K562 (cell line): Measurements from ENCODE around the gene OSCP1. TPM values are rescaled to one million over a fixed set of nuclear protein-coding genes. Genes with fewer than 3 reads are reported as not detected.

ENCODE experiments used
- CEBPB ChIP-seq: fragments of 450-650 bp; IDR thresholded peaks from 2 replicates; pipeline ENCODE4 v1.6.1; 2016; ENCODE audit warnings: missing genetic modification characterization, missing compliant biosample characterization
- CREB1 ChIP-seq, 2 experiments: sonication (generic) in 1 of 2; formaldehyde crosslinking in 1 of 2; IDR thresholded peaks; 2 replicates each; pipeline versions ENCODE4 v1.6.1 to v1.8.0; 2012 to 2022; ENCODE audit warnings: inconsistent platforms in 1 of 2, mild to moderate bottlenecking in 1 of 2, missing genetic modification reagents in 1 of 2, moderate library complexity in 1 of 2
- DDX20 ChIP-seq: fragments of 450-650 bp; IDR thresholded peaks from 2 replicates; pipeline ENCODE4 v1.6.1; 2016; ENCODE audit warnings: missing genetic modification characterization, low read depth, mild to moderate bottlenecking, missing compliant biosample characterization, moderate library complexity
- DIDO1 ChIP-seq: fragments of 450-650 bp; IDR thresholded peaks from 2 replicates; pipeline ENCODE4 v1.6.1; 2016; ENCODE audit warnings: low read depth, missing biosample characterization, missing genetic modification characterization
- EGR1 ChIP-seq: fragments of 450-650 bp; conservative IDR thresholded peaks from 2 replicates; pipeline ENCODE4 v1.6.1; 2017; ENCODE audit warnings: mild to moderate bottlenecking
- GTF2F1 ChIP-seq: IDR thresholded peaks from 2 replicates; pipeline ENCODE4 v1.6.1; 2011; ENCODE audit warnings: low read depth, low read length, improper control_type of control experiment
- MEIS2 ChIP-seq: fragments of 450-650 bp; IDR thresholded peaks from 2 replicates; pipeline ENCODE4 v1.6.1; 2014; ENCODE audit warnings: mild to moderate bottlenecking; ENCODE audit not compliant: partially characterized antibody
- POLR2AphosphoS2 ChIP-seq: IDR thresholded peaks from 2 replicates; pipeline ENCODE4 v1.6.1; 2012; ENCODE audit warnings: low read length, improper control_type of control experiment
- PTTG1 ChIP-seq: fragments of 450-650 bp; IDR thresholded peaks from 2 replicates; pipeline ENCODE4 v1.6.1; 2016; ENCODE audit warnings: low read depth, mild to moderate bottlenecking, missing genetic modification characterization, missing compliant biosample characterization
- RAD51 ChIP-seq: fragments of 450-650 bp; IDR thresholded peaks from 2 replicates; pipeline ENCODE4 v1.7.1; 2016; ENCODE audit warnings: low read depth, mild to moderate bottlenecking, borderline replicate concordance
- SAFB ChIP-seq: fragments of 200-400 bp; formaldehyde crosslinking; IDR thresholded peaks from 2 replicates; pipeline ENCODE4 v1.6.1; 2017; ENCODE audit warnings: low read depth, low read length, borderline replicate concordance
- SRF ChIP-seq, 2 experiments: fragments of 250-450, 450-650 bp in 1 of 2; sonication (Bioruptor Pico) in 1 of 2; sonication (generic) in 1 of 2; formaldehyde crosslinking; IDR thresholded peaks; 2 replicates each; pipeline versions ENCODE4 v1.5.0 to v1.5.1; 2020 to 2022; ENCODE audit warnings: mild to moderate bottlenecking in 1 of 2, missing genetic modification reagents in 1 of 2
- SRSF1 ChIP-seq: fragments of 200-400 bp; formaldehyde crosslinking; IDR thresholded peaks from 2 replicates; pipeline ENCODE4 v1.6.1; 2017; ENCODE audit warnings: mild to moderate bottlenecking, low read depth, low read length, moderate library complexity
- ZNF668 ChIP-seq: fragments of 250-450 bp; sonication (Bioruptor Pico); IDR thresholded peaks from 2 replicates; pipeline ENCODE4 v1.8.0; 2022; ENCODE audit warnings: mild to moderate bottlenecking, inconsistent platforms
- polyA plus RNA-seq, 8 experiments: library from polyadenylated mRNA; depleted of rRNA in 4 of 8; stranded (reverse) in 5 of 8; unstranded in 3 of 8; fragments of >200 nt; fragmentation: Nextera tagmentation in 2 of 8; fragmentation: Illumina TruSeq in 1 of 8; extraction: Ambion mirVana in 2 of 8; extraction: Trizol in 1 of 8; gene quantifications; 2 replicates each; pipeline versions ENCODE4 v1.2.1 to v1.2.3, GENCODE V29; 2011 to 2014; ENCODE audit warnings: inconsistent platforms in 1 of 8, missing spikeins in 1 of 8
- total RNA-seq, 7 experiments: library from RNA; depleted of rRNA in 6 of 7; stranded (reverse); fragments of >200 nt in 6 of 7; fragmentation: Illumina TruSeq in 2 of 7; extraction: Trizol in 2 of 7; gene quantifications; 2 replicates each; pipeline versions ENCODE4 v1.2.1 to v1.2.3, GENCODE V29; 2011 to 2021; ENCODE audit warnings: low replicate concordance in 1 of 7
- TF ChIP-seq, protein P1 (sequence below): fragments of 250-450 bp; sonication (Bioruptor Pico); IDR thresholded peaks from 2 replicates; pipeline ENCODE4 v1.4.0; 2020; ENCODE audit warnings: mild to moderate bottlenecking, moderate library complexity, borderline replicate concordance
- TF ChIP-seq, protein P2 (sequence below), 2 experiments: IDR thresholded peaks; 2 replicates each; pipeline ENCODE4 v1.6.1; 2011; ENCODE audit warnings: borderline replicate concordance in 1 of 2, control low read depth in 1 of 2, low read depth in 1 of 2, low read length in 1 of 2, mild to moderate bottlenecking in 1 of 2, mixed read lengths in 1 of 2, moderate library complexity in 1 of 2; ENCODE audit not compliant: insufficient read depth in 1 of 2, insufficient read length in 1 of 2, poor library complexity in 1 of 2, severe bottlenecking in 1 of 2; ENCODE audit errors: extremely low read depth in 1 of 2
- TF ChIP-seq, protein P3 (sequence below): fragments of 450-650 bp; formaldehyde crosslinking; IDR thresholded peaks from 2 replicates; pipeline ENCODE4 v1.4.0; 2022; ENCODE audit warnings: missing genetic modification characterization
- TF ChIP-seq, protein P4 (sequence below): fragments of 450-650 bp; IDR thresholded peaks from 2 replicates; pipeline ENCODE4 v1.7.1; 2018; ENCODE audit warnings: mild to moderate bottlenecking, low read depth; ENCODE audit not compliant: partially characterized antibody

Gene OSCP1
- total and polyA plus RNA-seq, 9 of the 15 experiments (the other 6 are each of a cell fraction or from before 2014, with no cell fraction given), result 0.15 to 0.40 (median 0.33) TPM; not detected in 5

DNA sequence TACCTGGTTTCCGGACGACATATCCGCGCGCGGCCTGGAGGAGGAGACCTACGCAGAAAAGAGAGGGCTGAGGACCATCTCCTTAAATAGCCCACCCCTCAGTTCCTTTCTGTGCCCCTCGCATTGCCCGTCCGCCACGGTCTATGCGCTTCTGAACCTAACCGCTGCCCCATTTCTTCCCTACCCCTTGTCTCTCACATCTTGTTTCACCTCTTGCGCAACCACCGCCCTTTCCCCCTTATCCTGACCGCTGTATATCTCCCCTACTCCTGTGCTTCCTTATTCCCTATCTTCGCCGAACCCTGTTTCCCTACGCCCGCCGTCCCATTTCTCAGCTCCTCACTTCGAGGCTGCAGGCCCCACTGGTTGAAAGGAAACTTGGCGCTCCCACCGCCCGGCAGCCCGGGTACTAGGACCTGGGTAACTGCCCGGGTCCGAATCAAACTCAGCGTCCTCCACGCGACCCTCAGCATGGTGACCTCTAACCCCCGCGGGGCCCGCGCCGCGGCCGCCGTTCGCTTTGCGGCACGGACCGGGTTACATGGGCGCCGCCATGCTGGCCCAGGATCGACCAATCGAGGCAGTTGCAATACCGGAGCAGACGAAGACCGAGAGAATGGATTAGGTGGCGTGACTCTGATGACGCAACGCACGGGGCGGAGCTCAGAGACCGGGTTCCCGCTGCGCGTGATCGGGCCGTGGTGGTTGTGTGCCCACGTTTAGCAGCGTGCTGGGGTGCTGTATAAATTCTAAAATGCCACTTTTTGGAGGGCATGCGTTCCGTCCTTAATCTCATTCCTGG lies 13.8 kb upstream of the OSCP1 start, which contains the start of gene MRPS15 (continued):
- TF ChIP-seq, protein P1, sequence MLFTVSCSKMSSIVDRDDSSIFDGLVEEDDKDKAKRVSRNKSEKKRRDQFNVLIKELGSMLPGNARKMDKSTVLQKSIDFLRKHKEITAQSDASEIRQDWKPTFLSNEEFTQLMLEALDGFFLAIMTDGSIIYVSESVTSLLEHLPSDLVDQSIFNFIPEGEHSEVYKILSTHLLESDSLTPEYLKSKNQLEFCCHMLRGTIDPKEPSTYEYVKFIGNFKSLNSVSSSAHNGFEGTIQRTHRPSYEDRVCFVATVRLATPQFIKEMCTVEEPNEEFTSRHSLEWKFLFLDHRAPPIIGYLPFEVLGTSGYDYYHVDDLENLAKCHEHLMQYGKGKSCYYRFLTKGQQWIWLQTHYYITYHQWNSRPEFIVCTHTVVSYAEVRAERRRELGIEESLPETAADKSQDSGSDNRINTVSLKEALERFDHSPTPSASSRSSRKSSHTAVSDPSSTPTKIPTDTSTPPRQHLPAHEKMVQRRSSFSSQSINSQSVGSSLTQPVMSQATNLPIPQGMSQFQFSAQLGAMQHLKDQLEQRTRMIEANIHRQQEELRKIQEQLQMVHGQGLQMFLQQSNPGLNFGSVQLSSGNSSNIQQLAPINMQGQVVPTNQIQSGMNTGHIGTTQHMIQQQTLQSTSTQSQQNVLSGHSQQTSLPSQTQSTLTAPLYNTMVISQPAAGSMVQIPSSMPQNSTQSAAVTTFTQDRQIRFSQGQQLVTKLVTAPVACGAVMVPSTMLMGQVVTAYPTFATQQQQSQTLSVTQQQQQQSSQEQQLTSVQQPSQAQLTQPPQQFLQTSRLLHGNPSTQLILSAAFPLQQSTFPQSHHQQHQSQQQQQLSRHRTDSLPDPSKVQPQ (CRISPR knock-in tag), result no peak
- TF ChIP-seq SAFB (peak; percentile 35; the same call in 1 of the 2 replicates), SRSF1 (no peak), RAD51 (peak; percentile 78), POLR2AphosphoS2 (peak; percentile 96), DIDO1 (tag) (peak; percentile 97), CREB1 (IDR thresholded peaks at IDR 0.05) (peak; percentile 94), CREB1 (CRISPR knock-in tag; IDR thresholded peaks at IDR 0.05) (peak; percentile 95), GTF2F1 (peak; percentile 64), ZNF668 (CRISPR knock-in tag) (0 out of 2 replicates have a peak, but pooled peaks have one; percentile 39), CEBPB (tag) (peak; percentile 99), SRF (CRISPR knock-in tag; IDR thresholded peaks at IDR 0.05) (no peak), MEIS2 (no peak), PTTG1 (tag) (no peak), EGR1 (peak; percentile 35; the same call in 1 of the 2 replicates), DDX20 (tag) (no peak)
- TF ChIP-seq, protein P2, sequence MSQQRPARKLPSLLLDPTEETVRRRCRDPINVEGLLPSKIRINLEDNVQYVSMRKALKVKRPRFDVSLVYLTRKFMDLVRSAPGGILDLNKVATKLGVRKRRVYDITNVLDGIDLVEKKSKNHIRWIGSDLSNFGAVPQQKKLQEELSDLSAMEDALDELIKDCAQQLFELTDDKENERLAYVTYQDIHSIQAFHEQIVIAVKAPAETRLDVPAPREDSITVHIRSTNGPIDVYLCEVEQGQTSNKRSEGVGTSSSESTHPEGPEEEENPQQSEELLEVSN (IDR thresholded peaks at IDR 0.05; ENCODE audit: borderline replicate concordance in 1 of 2, extremely low read depth in 1 of 2, insufficient read depth in 1 of 2, insufficient read length in 1 of 2, low read depth in 1 of 2, low read length in 1 of 2, poor library complexity in 1 of 2, severe bottlenecking in 1 of 2), result peak; percentile 91 to 93
- TF ChIP-seq, protein P3, sequence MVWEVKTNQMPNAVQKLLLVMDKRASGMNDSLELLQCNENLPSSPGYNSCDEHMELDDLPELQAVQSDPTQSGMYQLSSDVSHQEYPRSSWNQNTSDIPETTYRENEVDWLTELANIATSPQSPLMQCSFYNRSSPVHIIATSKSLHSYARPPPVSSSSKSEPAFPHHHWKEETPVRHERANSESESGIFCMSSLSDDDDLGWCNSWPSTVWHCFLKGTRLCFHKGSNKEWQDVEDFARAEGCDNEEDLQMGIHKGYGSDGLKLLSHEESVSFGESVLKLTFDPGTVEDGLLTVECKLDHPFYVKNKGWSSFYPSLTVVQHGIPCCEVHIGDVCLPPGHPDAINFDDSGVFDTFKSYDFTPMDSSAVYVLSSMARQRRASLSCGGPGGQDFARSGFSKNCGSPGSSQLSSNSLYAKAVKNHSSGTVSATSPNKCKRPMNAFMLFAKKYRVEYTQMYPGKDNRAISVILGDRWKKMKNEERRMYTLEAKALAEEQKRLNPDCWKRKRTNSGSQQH (CRISPR knock-in tag), result peak; percentile 93
- TF ChIP-seq, protein P4, sequence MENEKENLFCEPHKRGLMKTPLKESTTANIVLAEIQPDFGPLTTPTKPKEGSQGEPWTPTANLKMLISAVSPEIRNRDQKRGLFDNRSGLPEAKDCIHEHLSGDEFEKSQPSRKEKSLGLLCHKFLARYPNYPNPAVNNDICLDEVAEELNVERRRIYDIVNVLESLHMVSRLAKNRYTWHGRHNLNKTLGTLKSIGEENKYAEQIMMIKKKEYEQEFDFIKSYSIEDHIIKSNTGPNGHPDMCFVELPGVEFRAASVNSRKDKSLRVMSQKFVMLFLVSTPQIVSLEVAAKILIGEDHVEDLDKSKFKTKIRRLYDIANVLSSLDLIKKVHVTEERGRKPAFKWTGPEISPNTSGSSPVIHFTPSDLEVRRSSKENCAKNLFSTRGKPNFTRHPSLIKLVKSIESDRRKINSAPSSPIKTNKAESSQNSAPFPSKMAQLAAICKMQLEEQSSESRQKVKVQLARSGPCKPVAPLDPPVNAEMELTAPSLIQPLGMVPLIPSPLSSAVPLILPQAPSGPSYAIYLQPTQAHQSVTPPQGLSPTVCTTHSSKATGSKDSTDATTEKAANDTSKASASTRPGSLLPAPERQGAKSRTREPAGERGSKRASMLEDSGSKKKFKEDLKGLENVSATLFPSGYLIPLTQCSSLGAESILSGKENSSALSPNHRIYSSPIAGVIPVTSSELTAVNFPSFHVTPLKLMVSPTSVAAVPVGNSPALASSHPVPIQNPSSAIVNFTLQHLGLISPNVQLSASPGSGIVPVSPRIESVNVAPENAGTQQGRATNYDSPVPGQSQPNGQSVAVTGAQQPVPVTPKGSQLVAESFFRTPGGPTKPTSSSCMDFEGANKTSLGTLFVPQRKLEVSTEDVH, result peak; percentile 69
